H1 (cell line): ENCODE measurements around the gene NANOGP8. TPM values are rescaled to one million over a fixed set of nuclear protein-coding genes. Genes with fewer than 3 reads are reported as not detected.

Experiments
- CTCF ChIA-PET: fragments of 300-600 bp; sonication (Branson Sonifier 250); formaldehyde crosslinking; loops from one replicate; lab custom pipeline; 2021; ENCODE audit not compliant: partially characterized antibody; lab: Charles Lee
- POLR2A ChIA-PET: fragments of 300-600 bp; sonication (Branson Sonifier 250); formaldehyde crosslinking; loops from one replicate; lab custom pipeline; 2021; ENCODE audit warnings: inconsistent platforms; ENCODE audit not compliant: partially characterized antibody; lab: Charles Lee
- DNase-seq, 2 experiments: peaks; one replicate each; pipeline versions ENCODE4 v3.0.0 to v3.0.0-alpha.2; 2010 to 2022; ENCODE audit warnings: low spot score in 2 of 2, low read depth in 1 of 2, mixed read lengths in 1 of 2
- FAIRE-seq: peaks from 2 replicates; lab custom pipeline; 2011; peaks lifted over from hg19 to GRCh38; lab: Jason Lieb, UNC
- H2AFZ ChIP-seq: 2 replicates; pipeline ENCODE4 v1.8.1; 2012; ENCODE audit warnings: low read length, inconsistent platforms
- H2AK5ac ChIP-seq: 2 replicates; pipeline ENCODE4 v1.6.1; 2013; ENCODE audit warnings: low read depth, low read length
- H2BK120ac ChIP-seq: replicated peaks from 2 replicates; pipeline ENCODE3; 2013; ENCODE audit warnings: low read depth, low read length, inconsistent platforms
- H2BK12ac ChIP-seq: 2 replicates; pipeline ENCODE4 v1.6.1; 2013; ENCODE audit warnings: low read depth, low read length
- H2BK15ac ChIP-seq: 2 replicates; pipeline ENCODE4 v1.6.1; 2013; ENCODE audit warnings: low read length
- H2BK20ac ChIP-seq: 2 replicates; pipeline ENCODE4 v1.6.1; 2013; ENCODE audit warnings: low read length
- H2BK5ac ChIP-seq: 2 replicates; pipeline ENCODE4 v1.6.1; 2013; ENCODE audit warnings: low read depth, low read length
- H3K14ac ChIP-seq: 2 replicates; pipeline ENCODE4 v1.6.1; 2013; ENCODE audit warnings: inconsistent platforms; ENCODE audit not compliant: insufficient read length
- H3K18ac ChIP-seq: 2 replicates; pipeline ENCODE4 v1.6.1; 2013; ENCODE audit warnings: low read length; ENCODE audit errors: extremely low read depth
- H3K23ac ChIP-seq: 2 replicates; pipeline ENCODE4 v1.6.1; 2013; ENCODE audit warnings: inconsistent platforms; ENCODE audit not compliant: insufficient read length
- H3K23me2 ChIP-seq: 2 replicates; pipeline ENCODE4 v1.6.1; 2013; ENCODE audit warnings: low read depth, low read length
- H3K27ac ChIP-seq: 2 replicates; pipeline ENCODE4 v1.6.1; 2011; ENCODE audit warnings: low read depth, low read length, inconsistent platforms
- H3K27me3 ChIP-seq, 4 experiments: replicated peaks in 1 of 4; 1 replicate in 1 of 4; 2 replicates in 3 of 4; pipeline versions ENCODE4 v1.6.1 to v1.8.1; 2011 to 2013; ENCODE audit warnings: low read length in 3 of 4, mild to moderate bottlenecking in 3 of 4, inconsistent platforms in 2 of 4, mixed read lengths in 2 of 4, moderate library complexity in 1 of 4; ENCODE audit not compliant: control insufficient read depth in 3 of 4, insufficient read depth in 3 of 4; ENCODE audit errors: extremely low read depth in 1 of 4
- H3K36me3 ChIP-seq, 4 experiments: 2 replicates each; pipeline versions ENCODE4 v1.6.1 to v1.8.1; 2011 to 2013; ENCODE audit warnings: mild to moderate bottlenecking in 4 of 4, low read length in 3 of 4, moderate library complexity in 2 of 4, control low read depth in 1 of 4, inconsistent platforms in 1 of 4; ENCODE audit not compliant: insufficient read depth in 4 of 4, control insufficient read depth in 2 of 4
- H3K4ac ChIP-seq: replicated peaks from 2 replicates; pipeline ENCODE3; 2013; ENCODE audit warnings: low read length, low read depth, mixed read lengths, inconsistent platforms; ENCODE audit not compliant: insufficient read length
- H3K4me1 ChIP-seq, 4 experiments: replicated peaks in 1 of 4; 1 replicate in 1 of 4; 2 replicates in 3 of 4; pipeline versions ENCODE4 v1.6.1 to v1.8.1; 2011 to 2013; ENCODE audit warnings: low read length in 3 of 4, inconsistent platforms in 2 of 4, mixed read lengths in 1 of 4; ENCODE audit not compliant: insufficient read depth in 4 of 4, control insufficient read depth in 3 of 4
- H3K4me2 ChIP-seq, 2 experiments: 2 replicates each; pipeline versions ENCODE4 v1.6.1 to v1.8.1; 2011 to 2013; ENCODE audit warnings: low read depth in 2 of 2, low read length in 2 of 2, control low read depth in 1 of 2, inconsistent platforms in 1 of 2, mild to moderate bottlenecking in 1 of 2; ENCODE audit not compliant: insufficient read depth in 1 of 2
- H3K4me3 ChIP-seq, 4 experiments: fragments of 200-600, 300-600 bp in 1 of 4; sonication (generic), shearing (Covaris generic), sonication (Bioruptor Twin) in 1 of 4; 2 replicates each; pipeline versions ENCODE4 v1.5.1 to v1.8.1; 2011 to 2016; ENCODE audit warnings: low read length in 4 of 4, low read depth in 3 of 4, control low read depth in 2 of 4, inconsistent platforms in 2 of 4, mild to moderate bottlenecking in 2 of 4, mixed read lengths in 1 of 4, moderate library complexity in 1 of 4; ENCODE audit not compliant: insufficient read depth in 2 of 4; ENCODE audit errors: extremely low read depth in 1 of 4
- H3K56ac ChIP-seq: replicated peaks from 2 replicates; pipeline ENCODE3; 2013; ENCODE audit warnings: low read depth, mild to moderate bottlenecking, mixed read lengths, low read length, inconsistent platforms; ENCODE audit not compliant: insufficient read length
- H3K79me1 ChIP-seq: 2 replicates; pipeline ENCODE4 v1.6.1; 2013; ENCODE audit warnings: low read depth, low read length, control low read depth
- H3K79me2 ChIP-seq, 2 experiments: 2 replicates each; pipeline versions ENCODE4 v1.6.1 to v1.8.1; 2012 to 2013; ENCODE audit warnings: low read length in 2 of 2, mild to moderate bottlenecking in 2 of 2, inconsistent platforms in 1 of 2; ENCODE audit not compliant: insufficient read depth in 2 of 2, control insufficient read depth in 1 of 2
- H3K9ac ChIP-seq, 4 experiments: replicated peaks in 1 of 4; 1 replicate in 1 of 4; 2 replicates in 3 of 4; pipeline versions ENCODE4 v1.6.1 to v1.8.1; 2011 to 2013; ENCODE audit warnings: low read depth in 3 of 4, low read length in 3 of 4, control low read depth in 2 of 4, mild to moderate bottlenecking in 2 of 4, moderate library complexity in 2 of 4, inconsistent platforms in 1 of 4; ENCODE audit errors: extremely low read depth in 1 of 4
- H3K9me3 ChIP-seq, 2 experiments: 2 replicates each; pipeline versions ENCODE4 v1.6.1 to v1.8.1; 2012 to 2013; ENCODE audit warnings: mild to moderate bottlenecking in 2 of 2, moderate library complexity in 2 of 2, control low read depth in 1 of 2, inconsistent platforms in 1 of 2, low read depth in 1 of 2, low read length in 1 of 2, mixed read lengths in 1 of 2; ENCODE audit not compliant: insufficient read depth in 2 of 2
- H4K20me1 ChIP-seq, 2 experiments: replicated peaks in 1 of 2; 2 replicates each; pipeline versions ENCODE3 to v1.8.1; 2011 to 2013; ENCODE audit warnings: inconsistent platforms in 2 of 2, low read length in 2 of 2, mild to moderate bottlenecking in 1 of 2; ENCODE audit not compliant: insufficient read depth in 2 of 2, control insufficient read depth in 1 of 2
- H4K5ac ChIP-seq: 2 replicates; pipeline ENCODE4 v1.6.1; 2013; ENCODE audit warnings: low read length, low read depth, mixed read lengths, inconsistent platforms; ENCODE audit not compliant: insufficient read length
- H4K8ac ChIP-seq: 2 replicates; pipeline ENCODE4 v1.8.0; 2013; ENCODE audit warnings: mild to moderate bottlenecking, moderate library complexity, low read length, inconsistent platforms; ENCODE audit not compliant: insufficient read depth; ENCODE audit errors: extremely low read depth
- H4K91ac ChIP-seq: replicated peaks from 2 replicates; pipeline ENCODE3; 2013; ENCODE audit warnings: low read length, mixed read lengths, inconsistent platforms; ENCODE audit not compliant: insufficient read length
- CHD1 ChIP-seq: IDR thresholded peaks from 2 replicates; pipeline ENCODE4 v1.6.1; 2012; ENCODE audit warnings: low read depth, low read length, improper control_type of control experiment
- CHD2 ChIP-seq: IDR thresholded peaks from 2 replicates; pipeline ENCODE4 v1.6.1; 2012; ENCODE audit warnings: low read length, improper control_type of control experiment
- RBBP5 ChIP-seq: IDR thresholded peaks from 2 replicates; pipeline ENCODE4 v1.7.1; 2012; ENCODE audit warnings: low read depth, mild to moderate bottlenecking, inconsistent platforms, low read length, moderate library complexity, borderline replicate concordance
- WGBS, 2 experiments: shearing (Covaris generic) in 1 of 2; methylation state at CpG; one replicate each; pipeline versions ENCODE4 v1.1.6 to v1.1.7; 2013 to 2015; ENCODE audit warnings: low lambda C conversion rate in 2 of 2, mixed read lengths in 2 of 2, inconsistent platforms in 1 of 2, low coverage in 1 of 2, missing lambda C conversion rate in 1 of 2; ENCODE audit not compliant: insufficient replicate concordance in 2 of 2, insufficient coverage in 1 of 2, insufficient read length in 1 of 2; ENCODE audit errors: extremely low coverage in 1 of 2, missing lambda C conversion rate in 1 of 2; 5-methylcytosine and 5-hydroxymethylcytosine counted together
- polyA plus RNA-seq, 7 experiments: library from polyadenylated mRNA; depleted of rRNA in 3 of 7; stranded (reverse) in 5 of 7; unstranded in 2 of 7; fragments of >200 nt in 5 of 7; fragments of 200-250 nt in 2 of 7; gene quantifications; 1 replicate in 5 of 7; 2 replicates in 1 of 7; 4 replicates in 1 of 7; pipeline versions ENCODE4 v1.2.1 to v1.2.3, GENCODE V29; 2011 to 2013; ENCODE audit warnings: missing spikeins in 2 of 7, mixed read lengths in 2 of 7
- total RNA-seq: library from RNA; stranded (reverse); fragmentation: NEBNext Ultra II Directional; extraction: Animal tissue kit (Norgen Biotek cat#: 25700); gene quantifications from 2 replicates; pipeline ENCODE4 v1.2.1, GENCODE V29; 2021

The NANOGP8 gene
- total and polyA plus RNA-seq, 2 of the 8 experiments (the other 6 are each of a cell fraction or from before 2014, with no cell fraction given), result 23.3 to 40.6 TPM

DNA sequence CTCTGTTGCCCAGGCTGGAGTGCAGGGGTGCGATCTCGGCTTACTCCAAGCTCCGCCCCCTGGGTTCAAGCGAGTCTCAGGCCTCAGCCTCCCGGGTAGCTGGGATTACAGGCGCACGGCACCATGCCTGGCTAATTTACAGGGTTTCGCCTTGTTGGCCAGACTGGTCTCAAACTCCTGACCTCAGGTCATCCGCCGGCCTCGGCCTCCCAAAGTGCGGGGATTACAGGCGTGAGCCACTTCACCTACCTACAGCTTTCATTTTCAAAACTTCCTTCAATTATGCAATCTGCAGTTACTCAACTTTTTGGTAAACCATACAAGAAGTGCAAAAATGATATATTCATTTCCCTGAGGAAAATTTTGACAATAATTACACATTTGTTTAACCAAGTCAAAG lies 14.0 kb downstream of the NANOGP8 start:
- Histone ChIP-seq H3K27me3 (no peaks in the 10 kb centered on the region), H3K18ac (no peak overlapping the region), H3K36me3 (no peaks in the 10 kb centered on the region), H3K23ac (no peak overlapping the region), H2BK120ac (no peak overlapping the region), H3K4me1 (peaks cover 0 to 6% (median 0%) of the 10 kb centered on the region in 4 experiments; a peak in 2 of 7 replicates), H4K91ac (no peak overlapping the region), H2AFZ (no peak overlapping the region), H3K27ac (no peak overlapping the region), H3K4me2 (no peak overlapping the region), H3K9me3 (no peaks in the 10 kb centered on the region; a peak in 1 of 4 replicates), H3K79me2 (no peaks in the 10 kb centered on the region), H3K56ac (no peak overlapping the region), H4K5ac (no peak overlapping the region), H2AK5ac (no peak overlapping the region), H2BK5ac (no peak overlapping the region), H4K8ac (no peak overlapping the region), H3K4me3 (no peak overlapping the region), H3K4ac (no peak overlapping the region), H2BK20ac (no peak overlapping the region), H2BK15ac (no peak overlapping the region), H3K23me2 (no peaks in the 10 kb centered on the region), H3K14ac (no peak overlapping the region), H3K9ac (no peak overlapping the region), H4K20me1 (no peaks in the 10 kb centered on the region), H3K79me1 (no peaks in the 10 kb centered on the region), H2BK12ac (no peak overlapping the region)
- no peak for FAIRE-seq
- ChIA-PET CTCF (interaction anchor here (0.9 to 3.1 kb wide), 4 partner anchors 8 to 903 kb away, joined by 3 to 14 read pairs (median 4); no protein-coding TSS in a partner anchor), POLR2A (interaction anchor here (0.7 kb wide), 1 partner anchor 102 kb away, joined by 3 read pairs; no protein-coding TSS in a partner anchor)
- 90% methylated on average over 7 of the region's 13 CpGs; no CpG with 5 or more reads in 1 of the 2 experiments for WGBS, 2 experiments
- DNase-seq, result no peak
- no peak for TF ChIP-seq CHD1
- no peak for TF ChIP-seq CHD2
- no peak for TF ChIP-seq RBBP5
